SW480 (cell line): ENCODE measurements around the gene ESCO1.
"Not testable (repeated sequence)": the region's sequence is repeated elsewhere in the genome, so short reads cannot be mapped to it uniquely, and the experiment has no call there.

Source experiments
- DNase-seq: peaks from one replicate; pipeline ENCODE4 v3.0.0-alpha.2; 2016; ENCODE audit warnings: low spot score

The ESCO1 gene, protein sequence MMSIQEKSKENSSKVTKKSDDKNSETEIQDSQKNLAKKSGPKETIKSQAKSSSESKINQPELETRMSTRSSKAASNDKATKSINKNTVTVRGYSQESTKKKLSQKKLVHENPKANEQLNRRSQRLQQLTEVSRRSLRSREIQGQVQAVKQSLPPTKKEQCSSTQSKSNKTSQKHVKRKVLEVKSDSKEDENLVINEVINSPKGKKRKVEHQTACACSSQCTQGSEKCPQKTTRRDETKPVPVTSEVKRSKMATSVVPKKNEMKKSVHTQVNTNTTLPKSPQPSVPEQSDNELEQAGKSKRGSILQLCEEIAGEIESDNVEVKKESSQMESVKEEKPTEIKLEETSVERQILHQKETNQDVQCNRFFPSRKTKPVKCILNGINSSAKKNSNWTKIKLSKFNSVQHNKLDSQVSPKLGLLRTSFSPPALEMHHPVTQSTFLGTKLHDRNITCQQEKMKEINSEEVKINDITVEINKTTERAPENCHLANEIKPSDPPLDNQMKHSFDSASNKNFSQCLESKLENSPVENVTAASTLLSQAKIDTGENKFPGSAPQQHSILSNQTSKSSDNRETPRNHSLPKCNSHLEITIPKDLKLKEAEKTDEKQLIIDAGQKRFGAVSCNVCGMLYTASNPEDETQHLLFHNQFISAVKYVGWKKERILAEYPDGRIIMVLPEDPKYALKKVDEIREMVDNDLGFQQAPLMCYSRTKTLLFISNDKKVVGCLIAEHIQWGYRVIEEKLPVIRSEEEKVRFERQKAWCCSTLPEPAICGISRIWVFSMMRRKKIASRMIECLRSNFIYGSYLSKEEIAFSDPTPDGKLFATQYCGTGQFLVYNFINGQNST

DNA sequence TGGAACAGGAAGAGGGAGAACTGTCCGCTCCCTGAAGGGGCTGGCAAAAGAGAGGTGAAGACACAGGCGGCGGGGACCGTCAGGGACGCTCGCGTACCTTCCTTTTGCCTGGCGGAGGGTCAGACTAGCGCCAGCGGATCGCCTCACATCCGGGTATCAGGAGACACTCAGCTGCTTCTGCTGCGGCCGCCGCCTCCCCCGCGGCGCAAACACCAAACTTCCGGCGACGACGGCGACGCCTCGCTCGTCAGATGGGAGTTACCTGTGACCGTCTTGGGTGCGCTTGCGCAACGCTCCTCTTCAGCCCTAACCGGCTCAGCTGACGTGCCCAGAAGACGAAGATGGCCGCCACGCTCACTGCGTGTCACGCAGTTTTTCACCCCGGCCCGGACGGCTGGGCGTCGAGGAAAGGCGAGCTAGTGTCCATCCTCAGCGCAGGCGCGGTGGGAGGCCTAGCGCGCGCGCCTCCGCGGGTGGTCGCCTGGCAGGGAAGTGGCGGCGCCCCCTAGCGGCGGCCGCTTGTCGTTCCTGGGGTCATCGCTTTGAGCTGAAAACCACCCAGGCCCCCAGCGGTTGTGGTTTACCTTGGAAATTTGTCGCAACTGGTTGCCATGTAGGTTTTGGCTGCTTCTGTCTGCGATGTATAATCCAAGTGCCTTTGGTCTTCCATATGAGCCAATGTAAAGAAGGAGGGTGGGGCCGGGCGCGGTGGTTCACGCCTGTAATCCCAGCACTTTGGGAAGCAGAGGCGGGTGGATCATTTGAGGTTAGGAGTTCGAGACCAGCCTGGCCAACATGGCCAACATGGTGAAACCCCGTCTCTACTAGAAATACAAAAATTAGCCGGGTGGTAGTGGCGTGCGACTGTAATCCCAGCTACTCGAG is at the start of gene ESCO1:
Gene ESCO1, minus strand, starts transcription at position 179 of the 885 bp plus-strand sequence. CDS start 25,861 bp downstream, outside the sequence.
- peak; percentile 99 for DNase-seq

DNA sequence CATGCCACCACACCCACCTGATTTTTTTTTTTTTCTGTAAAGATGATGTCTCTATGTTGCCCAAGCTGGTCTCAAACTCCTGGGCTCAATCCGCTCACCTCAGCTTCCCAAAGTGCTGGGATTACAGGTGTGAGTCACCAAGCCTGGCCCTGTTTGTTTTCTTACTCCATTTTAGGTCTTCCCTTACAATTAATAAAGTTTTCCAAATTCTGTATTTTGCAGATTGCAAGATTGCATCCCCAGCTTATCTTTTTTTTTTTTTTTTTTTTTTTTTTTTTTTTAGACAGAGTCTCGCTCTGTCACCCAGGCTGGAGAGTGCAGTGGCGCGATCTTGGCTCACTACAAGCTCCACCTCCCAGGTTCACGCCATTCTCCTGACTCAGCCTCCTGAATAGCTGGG is 39.9 kb upstream of the ESCO1 start:
- not testable (repeated sequence) for DNase-seq

DNA sequence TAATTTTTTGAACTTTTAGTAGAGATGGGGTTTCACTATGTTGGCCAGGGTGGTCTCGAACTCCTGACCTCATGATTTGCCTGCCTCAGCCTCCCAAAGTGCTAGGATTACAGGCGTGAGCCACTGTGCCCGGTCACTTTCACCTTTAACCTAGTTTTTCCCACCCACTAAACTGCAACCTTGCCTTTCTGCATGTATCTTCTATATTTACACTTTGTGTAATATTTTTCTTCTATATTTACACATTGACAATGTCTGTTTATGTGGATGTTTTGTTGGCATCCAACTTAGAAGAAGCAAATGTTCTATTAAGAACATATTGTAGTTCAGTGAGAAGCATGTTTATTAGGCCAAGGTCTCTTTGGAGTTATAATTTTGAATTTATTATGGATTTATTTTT is 38.3 kb upstream of the ESCO1 start:
- no peak for DNase-seq

DNA sequence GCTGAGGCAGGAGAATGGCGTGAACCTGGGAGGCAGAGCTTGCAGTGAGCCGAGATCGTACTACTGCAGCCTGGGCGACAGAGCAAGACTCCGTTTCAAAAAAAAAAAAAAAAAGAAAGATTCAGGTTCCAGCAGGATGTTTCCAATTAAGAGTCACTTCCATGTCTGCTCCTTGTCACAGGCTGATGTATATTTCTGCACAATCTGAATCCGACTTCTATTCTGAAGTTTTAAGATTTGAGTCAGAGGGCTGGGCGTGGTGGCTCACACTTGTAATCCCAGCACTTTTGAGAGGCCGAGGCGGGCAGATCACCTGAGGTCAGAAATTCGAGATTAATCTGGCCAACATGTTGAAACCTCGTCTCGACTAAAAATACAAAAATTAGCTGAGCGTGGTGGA is 36.3 kb upstream of the ESCO1 start:
- DNase-seq = no peak

DNA sequence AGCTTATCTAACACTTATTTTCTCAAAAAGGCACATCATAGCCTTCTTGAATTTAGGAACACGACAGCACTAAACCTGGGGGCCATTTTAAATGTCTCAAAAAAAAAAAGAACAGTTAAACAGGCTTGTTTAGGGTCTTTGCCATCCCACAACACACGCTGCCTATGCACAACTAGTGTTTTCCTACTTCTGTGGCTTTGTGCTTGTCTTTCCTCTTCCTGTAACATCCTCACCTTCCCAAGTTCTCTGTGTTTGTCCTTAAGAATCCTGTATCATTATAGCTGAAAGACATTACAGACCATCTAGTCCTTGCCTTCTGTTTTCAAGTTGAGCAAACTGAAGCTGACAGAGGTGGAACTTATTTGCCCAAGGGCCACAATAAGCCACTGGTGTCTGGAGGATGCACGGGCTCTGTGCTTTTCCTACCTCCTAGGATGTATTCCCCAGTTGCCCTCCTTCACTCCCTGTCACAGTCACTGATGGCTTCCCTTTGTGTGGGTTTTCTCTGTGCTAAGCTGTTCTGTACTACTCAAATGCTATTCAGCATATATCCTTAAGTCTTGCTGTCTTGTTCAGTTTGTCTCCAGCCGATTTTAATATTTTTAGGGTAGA is 34.2 kb upstream of the ESCO1 start:
- DNase-seq = no peak

DNA sequence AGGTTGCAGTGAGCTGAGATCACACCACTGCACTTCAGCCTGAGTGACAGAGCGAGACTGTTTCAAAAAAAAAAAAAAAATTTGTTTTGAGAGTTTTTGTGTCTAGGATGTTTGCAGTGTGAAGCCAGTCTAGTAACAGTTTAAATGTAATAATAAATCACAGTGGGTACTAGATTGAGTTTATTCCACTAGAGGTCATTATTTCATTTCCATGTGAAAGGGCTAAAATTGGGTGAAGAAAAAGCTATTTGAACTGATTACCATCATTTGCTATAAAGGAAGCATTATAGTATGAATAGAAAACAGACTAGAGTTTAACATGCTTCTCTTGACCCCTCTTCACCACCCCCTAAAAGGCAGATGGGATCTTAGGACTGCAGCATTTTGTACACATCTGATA is 31.9 kb upstream of the ESCO1 start:
- DNase-seq = no peak

DNA sequence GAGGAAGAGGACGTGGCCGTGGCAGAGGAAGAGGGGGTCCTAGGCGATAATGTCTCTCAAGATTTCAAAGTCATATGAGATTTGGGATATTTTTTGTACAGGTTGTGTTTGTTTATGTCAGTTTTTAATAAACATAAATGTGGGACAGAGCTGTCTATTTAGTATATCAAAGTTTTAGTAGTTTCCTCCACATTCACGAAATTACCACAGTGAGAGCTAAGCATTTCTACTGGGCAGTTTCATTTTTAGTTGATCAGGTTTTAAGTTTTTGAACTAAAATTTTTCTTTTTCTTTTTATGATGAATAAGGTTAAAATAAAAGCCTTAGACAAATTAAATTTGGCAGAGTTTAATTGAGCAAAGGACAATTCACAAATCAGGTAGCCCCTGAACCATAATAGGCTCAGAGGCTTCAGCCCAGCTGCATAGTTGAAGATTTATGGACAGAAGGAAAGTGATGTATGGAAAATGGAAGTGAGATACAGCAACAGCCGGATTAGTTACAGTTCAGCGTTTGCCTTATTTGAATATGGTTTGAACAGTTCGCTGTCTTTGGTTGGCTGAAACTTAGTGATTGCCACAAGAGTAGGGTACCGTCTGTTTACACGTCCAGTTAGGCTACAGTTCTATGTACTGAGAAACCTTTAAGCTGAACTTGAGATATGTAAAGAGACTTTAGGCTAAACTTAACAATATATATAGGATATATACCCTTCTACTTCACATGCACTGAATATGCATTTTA is 28.8 kb upstream of the ESCO1 start:
- DNase-seq = no peak

DNA sequence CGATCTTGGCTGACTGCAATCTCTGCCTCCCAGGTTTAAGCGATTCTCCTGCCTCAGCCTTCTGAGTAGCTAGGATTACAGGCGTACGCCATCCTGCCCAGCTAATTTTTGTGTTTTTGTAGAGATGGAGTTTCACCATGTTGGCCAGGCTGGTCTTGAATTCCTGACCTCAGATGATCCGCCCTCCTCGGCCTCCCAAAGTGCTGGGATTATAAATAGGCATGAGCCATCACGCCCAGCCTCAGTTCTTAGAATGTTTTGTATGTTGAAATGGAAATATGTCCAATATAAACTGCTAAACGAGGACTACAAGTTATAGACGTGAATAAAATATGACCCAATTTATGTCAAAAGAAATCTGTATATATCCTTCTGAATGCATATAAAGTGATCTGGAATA is 21.1 kb upstream of the ESCO1 start:
- DNase-seq = not testable (repeated sequence)

DNA sequence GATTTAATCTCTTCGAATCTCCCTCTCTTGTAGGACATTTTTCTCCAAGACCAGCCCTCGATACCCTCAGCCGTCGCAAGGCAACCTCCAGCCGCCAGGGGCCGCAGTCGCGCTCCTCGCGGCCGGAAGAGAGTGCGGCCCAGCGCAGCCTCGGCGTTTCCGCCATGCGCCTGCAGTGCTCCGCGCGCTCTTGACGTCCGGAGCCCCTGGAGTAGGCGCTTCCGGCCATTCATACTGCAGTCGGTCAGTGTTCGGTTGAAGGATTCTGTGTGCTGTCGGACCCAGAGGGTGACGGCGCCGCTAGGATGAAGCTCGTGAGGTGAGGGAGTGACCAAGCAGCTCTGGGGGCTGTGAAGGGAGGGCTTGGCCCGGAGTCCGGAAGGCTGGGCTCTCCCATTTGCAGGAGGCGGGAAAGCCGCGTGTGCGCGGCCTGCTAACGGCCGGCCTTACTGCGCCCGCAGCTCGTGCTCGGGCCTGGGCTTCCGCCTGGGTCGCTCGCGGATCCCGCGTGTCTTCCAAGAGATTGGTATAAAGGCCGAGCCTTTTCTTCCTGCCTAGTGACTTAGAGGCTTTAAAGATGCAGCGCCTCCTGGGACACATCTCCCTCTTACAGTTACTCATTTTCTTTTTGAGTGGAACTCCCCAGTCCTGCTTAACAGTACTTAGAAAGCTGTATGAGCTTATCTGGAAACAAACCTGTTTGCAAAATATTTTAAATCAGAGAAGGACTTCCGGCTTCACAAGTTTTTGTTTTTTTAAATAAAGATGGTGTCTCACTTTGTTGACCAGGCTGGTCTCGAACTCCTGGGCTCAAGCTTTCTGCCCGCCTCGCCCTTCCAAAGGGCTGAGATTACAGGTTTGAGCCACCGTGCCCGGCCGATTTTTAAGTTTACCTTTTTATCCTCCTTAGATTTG is 11.9 kb upstream of the ESCO1 start, which contains the start of gene SNRPD1:
Gene SNRPD1, plus strand, starts transcription at position 190 of the 915 bp plus-strand sequence. Its CDS starts 116 bp downstream, at position 306.
- peak; percentile 88 for DNase-seq

DNA sequence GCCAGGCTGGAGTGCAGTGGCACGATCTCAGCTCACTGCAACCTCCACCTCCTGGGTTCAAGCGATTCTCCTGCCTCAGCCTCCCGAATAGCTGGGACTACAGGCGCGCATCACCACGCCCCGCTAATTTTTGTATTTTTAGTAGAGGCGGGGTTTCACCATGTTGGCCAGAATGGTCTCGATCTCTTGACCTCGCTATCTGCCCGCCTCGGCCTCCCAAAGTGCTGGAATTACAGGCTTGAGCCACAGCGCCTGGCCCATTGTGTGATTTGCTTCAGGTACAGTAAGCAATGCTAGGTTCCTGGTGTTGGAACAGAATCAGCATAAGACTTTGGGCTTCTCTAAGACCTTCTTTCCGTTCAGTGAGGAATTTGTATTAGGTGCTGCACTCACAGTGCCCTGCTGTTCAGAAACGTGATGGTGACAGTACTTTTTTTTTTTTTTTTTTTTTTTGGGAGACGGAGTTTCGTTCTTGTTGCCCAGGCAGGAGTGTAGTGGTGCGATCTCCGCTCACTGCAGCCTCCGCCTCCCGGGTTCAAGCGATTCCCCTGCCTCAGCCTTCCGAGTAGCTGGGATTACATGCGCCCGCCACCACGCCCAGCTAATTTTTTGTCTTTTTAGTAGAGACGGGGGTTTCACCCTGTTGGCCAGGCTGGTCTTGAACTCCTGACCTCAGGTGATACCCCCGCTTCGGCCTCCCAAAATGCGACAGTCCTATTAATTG is 11.1 kb upstream of the ESCO1 start:
- DNase-seq = not testable (repeated sequence)

DNA sequence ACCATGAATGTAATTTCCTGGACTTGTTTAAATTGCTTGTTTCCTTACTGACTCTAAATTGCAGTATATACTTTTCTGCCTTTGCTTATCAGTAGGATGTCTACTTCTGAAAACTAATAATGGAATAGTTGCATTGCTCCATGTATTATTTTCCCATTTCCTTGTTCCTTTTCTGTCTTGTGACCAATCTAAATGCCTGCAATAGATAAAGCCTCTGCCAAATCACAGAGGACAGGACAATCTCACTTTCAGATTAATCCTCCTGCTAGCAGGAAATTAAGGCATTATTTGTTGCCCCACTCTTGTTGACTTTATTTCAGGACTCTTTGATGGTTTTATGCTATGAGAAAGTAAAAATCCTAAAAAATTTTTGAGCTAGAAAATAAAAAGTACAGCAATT is 4.7 kb upstream of the ESCO1 start:
- no peak for DNase-seq

DNA sequence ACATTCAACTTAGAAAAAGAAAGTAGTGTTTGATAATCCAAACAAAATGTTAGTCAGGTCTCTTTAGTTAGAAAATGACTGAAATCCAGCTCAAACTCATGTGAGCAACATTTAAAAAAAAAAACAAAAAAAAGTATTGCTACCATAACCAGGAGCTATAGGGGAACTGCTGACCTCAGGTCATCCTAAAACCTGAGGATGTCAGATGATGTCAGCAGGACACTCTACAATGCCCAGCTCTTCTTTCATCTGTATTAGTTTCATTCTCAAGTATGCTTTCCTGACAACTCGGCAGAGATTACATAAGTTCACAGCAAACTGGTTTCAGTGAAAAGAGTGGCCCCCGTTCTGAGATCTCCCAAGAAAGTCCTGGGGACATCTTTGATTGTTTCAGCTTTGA is 4.2 kb upstream of the ESCO1 start:
- no peak for DNase-seq

DNA sequence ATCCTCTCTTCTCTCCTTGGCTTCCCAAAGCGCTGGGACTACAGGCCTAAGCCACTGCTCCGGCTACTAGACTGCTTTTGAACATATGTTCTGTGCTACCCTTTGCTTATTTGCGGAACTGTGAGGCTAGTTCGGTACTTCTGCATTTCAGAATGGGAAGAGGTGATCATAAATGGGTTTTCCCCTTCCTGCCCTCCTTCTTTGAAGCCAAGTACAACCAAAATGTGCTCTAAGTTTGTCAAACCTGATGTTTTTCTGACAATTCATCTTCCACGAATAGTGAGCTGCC is 1.7 kb upstream of the ESCO1 start:
- no peak for DNase-seq

DNA sequence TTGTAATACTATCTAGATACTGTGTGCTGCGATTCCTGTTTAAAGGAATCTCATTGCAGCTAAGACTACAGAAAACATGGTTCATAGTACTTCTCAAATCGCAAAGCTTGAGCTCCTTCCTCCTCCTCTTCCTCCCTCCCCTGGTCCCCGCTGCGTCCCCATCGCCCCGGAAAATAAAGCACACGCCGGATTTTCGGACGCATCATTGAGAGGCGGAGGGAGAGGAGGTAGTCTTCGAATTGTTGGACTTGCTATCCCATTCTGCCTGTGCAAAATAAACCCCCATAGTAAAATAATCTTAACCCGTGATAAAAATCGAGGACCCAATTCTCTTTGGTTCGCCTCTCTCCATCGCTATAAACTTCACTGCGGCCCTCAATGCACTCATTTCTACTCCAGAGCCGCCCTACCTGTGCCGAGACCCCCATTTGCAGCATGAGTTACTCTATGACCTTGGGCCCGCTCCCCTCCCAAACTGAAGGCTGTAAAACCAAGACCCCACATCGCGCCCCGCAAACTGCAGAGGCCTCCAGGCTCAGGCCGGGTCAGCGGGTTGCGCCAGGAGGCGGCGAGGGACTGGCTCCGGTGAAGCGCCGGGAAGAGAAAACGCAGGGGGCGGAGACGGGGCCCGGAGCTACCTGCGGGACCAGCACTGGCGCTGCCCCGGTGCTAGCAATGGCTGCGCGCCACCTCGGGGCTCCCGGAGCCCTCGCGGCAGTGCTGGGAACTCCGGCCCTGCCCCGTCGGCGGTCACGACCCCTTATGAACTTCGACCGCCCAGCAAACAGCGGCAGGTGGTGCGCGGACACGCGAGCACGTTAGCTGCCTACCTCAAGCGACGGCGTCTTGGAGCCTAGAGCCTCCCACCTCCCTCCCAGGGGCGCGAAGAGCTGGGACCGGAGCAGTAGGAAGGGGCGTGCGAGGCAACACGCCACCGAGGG is 649 bp downstream of the ESCO1 start:
- DNase-seq = peak; percentile 63

DNA sequence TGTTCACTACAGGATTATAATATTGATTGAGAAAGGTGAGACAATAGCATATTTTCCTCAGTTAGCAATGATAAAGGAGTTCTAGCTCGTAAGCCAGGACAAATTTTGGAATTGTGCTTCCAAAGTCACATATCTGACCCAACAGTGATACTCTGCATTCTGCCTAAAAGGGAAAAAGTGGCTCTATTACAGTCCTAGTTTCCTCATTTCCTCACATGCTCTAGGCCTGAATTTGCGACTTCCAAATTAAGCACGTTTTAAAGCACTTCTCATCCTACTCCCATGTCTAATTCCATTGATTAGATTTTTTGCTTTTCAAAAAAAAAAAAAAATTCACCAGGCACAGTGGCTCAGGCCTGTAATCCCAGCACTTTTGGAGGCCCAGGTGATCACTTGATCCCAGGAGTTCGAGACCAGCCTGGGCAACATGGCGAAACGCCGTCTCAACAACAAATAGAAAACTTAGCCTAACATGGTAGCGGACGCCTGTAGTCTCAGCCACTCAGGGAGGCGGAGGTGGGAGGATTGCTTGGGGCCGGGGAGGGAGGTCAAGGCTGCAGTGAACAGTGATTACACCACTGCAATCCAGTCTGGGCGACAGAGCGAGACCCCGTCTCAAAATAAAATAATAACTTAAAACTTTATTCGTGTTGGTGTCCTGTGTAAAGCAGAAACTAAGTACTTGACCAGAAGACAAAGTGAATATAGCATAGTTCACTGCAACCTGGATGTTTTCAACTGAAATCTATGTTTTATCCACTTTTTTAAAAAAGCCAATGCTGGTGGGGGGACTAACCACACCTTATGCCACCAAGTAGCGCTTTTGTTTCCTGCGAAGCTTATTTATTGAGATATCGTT is 1.5 kb downstream of the ESCO1 start:
- peak; percentile 10 for DNase-seq

DNA sequence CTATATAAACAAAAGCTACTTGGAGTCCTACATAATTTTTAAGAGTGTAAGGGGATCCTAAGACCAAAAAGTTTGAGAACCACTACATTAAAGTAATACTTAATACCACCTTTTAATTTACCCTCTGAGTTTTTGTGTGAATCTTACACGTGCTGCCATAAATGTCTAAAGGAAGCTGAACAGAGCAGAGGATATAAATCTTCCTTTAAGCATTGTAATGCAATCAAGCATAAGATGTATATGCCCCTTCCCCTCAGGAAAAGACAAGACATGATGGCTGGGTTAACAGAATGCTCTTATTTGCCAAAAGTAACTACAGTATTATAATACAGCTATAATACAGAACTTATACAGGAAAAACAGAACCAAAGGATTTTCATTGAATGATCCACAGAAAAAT is 2.9 kb downstream of the ESCO1 start:
- DNase-seq = no peak
